A673 (cell line): ENCODE measurements around the gene PALS1.

Experiments used
- CTCF ChIP-seq: fragments of 300-800, 200-600 bp; sonication (generic); conservative IDR thresholded peaks from 2 replicates; pipeline ENCODE4 v1.5.1; 2017; ENCODE audit warnings: low read depth, mild to moderate bottlenecking, antibody characterized with exemption, low read length, moderate library complexity, mixed read lengths
- EZH2 ChIP-seq: fragments of 200-600 bp; sonication (generic); IDR thresholded peaks from 2 replicates; pipeline ENCODE4 v1.6.1; 2017; ENCODE audit warnings: borderline replicate concordance, low read depth, mild to moderate bottlenecking, mixed read lengths, antibody characterized with exemption, low read length; ENCODE audit not compliant: poor library complexity, severe bottlenecking

- TF ChIP-seq CTCF, result no peak
- no peak for TF ChIP-seq EZH2
These were observed 49.4 kb upstream of the PALS1 start for GRCh38 chr14:67191768-67192290.
